Breast epithelium (tissue), 3 donors: ENCODE data around the gene MAPRE2.

Source experiments
- POLR2A ChIP-seq: fragments of 450-650 bp; IDR thresholded peaks from one replicate; pipeline ENCODE4 v1.6.1; 2016; ENCODE audit warnings: antibody characterized with exemption, mild to moderate bottlenecking, moderate library complexity
- POLR2AphosphoS5 ChIP-seq, 3 donors: sonication (generic); formaldehyde crosslinking; IDR thresholded peaks; one replicate each; pipeline ENCODE4 v1.6.1; 2017; ENCODE audit warnings: antibody characterized with exemption in 3 of 3
- TF ChIP-seq, protein P1 (sequence below), 3 donors: fragments of 450-650 bp; IDR thresholded peaks; one replicate each; pipeline ENCODE4 v1.5.1; 2016 to 2017; ENCODE audit warnings: antibody characterized with exemption in 3 of 3, mild to moderate bottlenecking in 3 of 3, moderate library complexity in 3 of 3

DNA sequence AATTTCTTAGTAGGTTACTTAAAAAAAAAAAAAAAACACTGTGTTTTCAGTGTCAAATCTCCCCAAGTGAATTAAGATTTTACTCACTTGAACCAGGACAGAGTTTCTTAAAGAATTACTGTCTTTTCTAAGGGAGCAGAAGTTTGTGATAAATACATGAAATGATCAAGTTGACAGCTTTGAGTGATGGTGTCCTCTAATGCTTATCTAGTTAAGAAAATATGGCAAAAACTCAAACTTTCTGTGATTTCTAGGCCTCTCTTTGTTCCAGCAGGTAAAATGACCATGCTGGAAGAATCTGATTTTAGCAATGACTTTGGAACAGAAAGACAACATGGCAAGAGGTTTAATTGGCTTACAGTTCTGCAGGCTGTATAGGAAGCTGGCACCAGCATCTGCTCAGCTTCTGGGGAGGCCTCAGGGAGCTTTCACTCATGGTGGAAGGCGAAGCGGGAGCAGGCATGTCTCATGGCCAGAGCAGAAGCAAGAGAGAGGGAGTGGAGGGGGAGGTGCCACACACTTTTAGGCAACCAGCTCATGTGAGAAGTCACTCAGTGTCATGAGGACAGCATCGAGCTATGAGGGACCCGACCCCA lies 6.6 kb downstream of the MAPRE2 start:
- TF ChIP-seq POLR2AphosphoS5 (IDR thresholded peaks at IDR 0.05), result no peak
- TF ChIP-seq, protein P1, sequence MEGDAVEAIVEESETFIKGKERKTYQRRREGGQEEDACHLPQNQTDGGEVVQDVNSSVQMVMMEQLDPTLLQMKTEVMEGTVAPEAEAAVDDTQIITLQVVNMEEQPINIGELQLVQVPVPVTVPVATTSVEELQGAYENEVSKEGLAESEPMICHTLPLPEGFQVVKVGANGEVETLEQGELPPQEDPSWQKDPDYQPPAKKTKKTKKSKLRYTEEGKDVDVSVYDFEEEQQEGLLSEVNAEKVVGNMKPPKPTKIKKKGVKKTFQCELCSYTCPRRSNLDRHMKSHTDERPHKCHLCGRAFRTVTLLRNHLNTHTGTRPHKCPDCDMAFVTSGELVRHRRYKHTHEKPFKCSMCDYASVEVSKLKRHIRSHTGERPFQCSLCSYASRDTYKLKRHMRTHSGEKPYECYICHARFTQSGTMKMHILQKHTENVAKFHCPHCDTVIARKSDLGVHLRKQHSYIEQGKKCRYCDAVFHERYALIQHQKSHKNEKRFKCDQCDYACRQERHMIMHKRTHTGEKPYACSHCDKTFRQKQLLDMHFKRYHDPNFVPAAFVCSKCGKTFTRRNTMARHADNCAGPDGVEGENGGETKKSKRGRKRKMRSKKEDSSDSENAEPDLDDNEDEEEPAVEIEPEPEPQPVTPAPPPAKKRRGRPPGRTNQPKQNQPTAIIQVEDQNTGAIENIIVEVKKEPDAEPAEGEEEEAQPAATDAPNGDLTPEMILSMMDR (IDR thresholded peaks at IDR 0.05), result no peak
- TF ChIP-seq POLR2A, result no peak
